A549 (cell line): ENCODE data around the gene DEFB118. TPM values are rescaled to one million over a fixed set of nuclear protein-coding genes. Genes with fewer than 3 reads are reported as not detected.

Experiments used
- ATAC-seq, 2 experiments: fragments of 200-7000 bp in 1 of 2; fragments of >200 bp in 1 of 2; cut with Nextera tagmentation in 1 of 2; cut with Tn5 transposase in 1 of 2; 3 replicates each; pipeline versions ENCODE4 v1.8.0 to v1.9.1; 2018 to 2020; ENCODE audit warnings: mild to moderate bottlenecking in 1 of 2, moderate library complexity in 1 of 2
- CTCF ChIA-PET: fragments of 300-600 bp; sonication (Branson Sonifier 250); formaldehyde crosslinking; extraction: SDS; loops from one replicate; lab custom pipeline; 2021; ENCODE audit warnings: antibody characterized with exemption, inconsistent platforms; lab: Yijun Ruan, JAX
- POLR2A ChIA-PET: fragments of 350-600 bp; formaldehyde crosslinking; extraction: SDS; loops from one replicate; lab custom pipeline; 2021; ENCODE audit warnings: antibody characterized with exemption, inconsistent platforms; lab: Yijun Ruan, JAX
- DNase-seq, 2 experiments: peaks; one replicate each; pipeline versions ENCODE4 v3.0.0 to v3.0.0-alpha.2; 2011 to 2016; ENCODE audit warnings: low read depth in 1 of 2, low spot score in 1 of 2
- FAIRE-seq: peaks from 2 replicates; lab custom pipeline; 2011; peaks lifted over from hg19 to GRCh38; lab: Jason Lieb, UNC
- H3K27ac ChIP-seq, 2 experiments: fragments of >200 bp; sonication (Bioruptor Twin); formaldehyde crosslinking; 3 replicates each; pipeline ENCODE4 v1.5.1; 2016 to 2017
- H3K4me1 ChIP-seq: fragments of >200 bp; sonication (Bioruptor Twin); formaldehyde crosslinking; 3 replicates; pipeline ENCODE4 v1.6.1; 2016
- H3K4me2 ChIP-seq: fragments of >200 bp; sonication (Bioruptor Twin); formaldehyde crosslinking; 3 replicates; pipeline ENCODE4 v1.6.1; 2016
- H3K4me3 ChIP-seq: fragments of >200 bp; sonication (Bioruptor Twin); formaldehyde crosslinking; 3 replicates; pipeline ENCODE4 v1.5.1; 2016
- H3K9me3 ChIP-seq: fragments of >200 bp; sonication (Bioruptor Twin); formaldehyde crosslinking; 3 replicates; pipeline ENCODE4 v1.6.1; 2016
- CBX2 ChIP-seq: fragments of 200-600 bp; sonication (generic); IDR thresholded peaks from 2 replicates; pipeline ENCODE4 v1.6.1; 2016; ENCODE audit warnings: low read depth, mild to moderate bottlenecking, borderline replicate concordance
- CHD2 ChIP-seq: fragments of 150-350 bp; IDR thresholded peaks from 2 replicates; pipeline ENCODE4 v1.6.1; 2014; ENCODE audit warnings: low read length; ENCODE audit not compliant: partially characterized antibody
- CHD4 ChIP-seq: fragments of 200-600 bp; sonication (generic); IDR thresholded peaks from 2 replicates; pipeline ENCODE4 v1.6.1; 2016; ENCODE audit warnings: antibody characterized with exemption, mild to moderate bottlenecking, borderline replicate concordance
- CTCF ChIP-seq: fragments of >200 bp; sonication (Bioruptor Twin); formaldehyde crosslinking; IDR thresholded peaks from 3 replicates; pipeline ENCODE4 v1.5.1; 2016
- E2F6 ChIP-seq: IDR thresholded peaks from 2 replicates; pipeline ENCODE4 v1.6.1; 2012; ENCODE audit warnings: low read depth, borderline replicate concordance
- ELK1 ChIP-seq: fragments of 150-350 bp; IDR thresholded peaks from 2 replicates; pipeline ENCODE4 v1.6.1; 2014; ENCODE audit warnings: low read depth, mild to moderate bottlenecking, low read length
- EP300 ChIP-seq, 2 experiments: fragments of >200 bp; sonication (Bioruptor Twin); formaldehyde crosslinking; IDR thresholded peaks; 2 replicates in 1 of 2; 3 replicates in 1 of 2; pipeline ENCODE4 v1.6.1; 2016 to 2017
- HEYL ChIP-seq: fragments of 250-450 bp; sonication (Bioruptor Pico); IDR thresholded peaks from 2 replicates; pipeline ENCODE4 v1.8.0; 2021; ENCODE audit warnings: mild to moderate bottlenecking, moderate library complexity
- HOXB13 ChIP-seq: fragments of 250-450 bp; sonication (Bioruptor Pico); IDR thresholded peaks from 2 replicates; pipeline ENCODE4 v1.5.0; 2020; ENCODE audit warnings: low read depth, mild to moderate bottlenecking, moderate library complexity
- KDM5A ChIP-seq: fragments of 200-600 bp; sonication (generic); IDR thresholded peaks from 2 replicates; pipeline ENCODE4 v1.6.1; 2016; ENCODE audit warnings: antibody characterized with exemption, mild to moderate bottlenecking
- MAFK ChIP-seq: fragments of 450-650 bp; IDR thresholded peaks from 2 replicates; pipeline ENCODE4 v1.6.1; 2014; ENCODE audit not compliant: partially characterized antibody
- MAX ChIP-seq: IDR thresholded peaks from 2 replicates; pipeline ENCODE4 v1.6.1; 2012
- MYC ChIP-seq: IDR thresholded peaks from 2 replicates; pipeline ENCODE4 v1.6.1; 2012; ENCODE audit warnings: mild to moderate bottlenecking, inconsistent platforms, low read length, improper control_type of control experiment, borderline replicate concordance
- NR3C1 ChIP-seq: fragments of >200 bp; sonication (Bioruptor Twin); formaldehyde crosslinking; IDR thresholded peaks from 3 replicates; pipeline ENCODE4 v1.6.1; 2017
- POLR2A ChIP-seq: IDR thresholded peaks from 2 replicates; pipeline ENCODE4 v1.6.1; 2012; ENCODE audit warnings: mild to moderate bottlenecking, low read length
- RAD21 ChIP-seq, 2 experiments: fragments of >200 bp in 1 of 2; sonication (Bioruptor Twin) in 1 of 2; formaldehyde crosslinking in 1 of 2; IDR thresholded peaks in 1 of 2; conservative IDR thresholded peaks in 1 of 2; 2 replicates in 1 of 2; 3 replicates in 1 of 2; pipeline ENCODE4 v1.6.1; 2012 to 2018; ENCODE audit warnings: inconsistent platforms in 1 of 2
- RARB ChIP-seq: fragments of 250-450 bp; sonication (Bioruptor Pico); IDR thresholded peaks from 2 replicates; pipeline ENCODE4 v1.8.0; 2021; ENCODE audit warnings: mild to moderate bottlenecking, moderate library complexity
- REST ChIP-seq: fragments of 200-600 bp; sonication (generic); IDR thresholded peaks from 2 replicates; pipeline ENCODE4 v1.6.1; 2016; ENCODE audit warnings: antibody characterized with exemption, mild to moderate bottlenecking, moderate library complexity
- RFX5 ChIP-seq: fragments of 450-650 bp; IDR thresholded peaks from 2 replicates; pipeline ENCODE4 v1.7.1; 2014; ENCODE audit warnings: antibody characterized with exemption, mild to moderate bottlenecking, moderate library complexity
- RNF2 ChIP-seq: fragments of 200-600 bp; sonication (generic); IDR thresholded peaks from 2 replicates; pipeline ENCODE4 v1.6.1; 2016; ENCODE audit warnings: low read depth, mild to moderate bottlenecking, antibody characterized with exemption, moderate library complexity, borderline replicate concordance
- SREBF2 ChIP-seq: fragments of 450-650 bp; IDR thresholded peaks from 2 replicates; pipeline ENCODE4 v1.6.1; 2014; ENCODE audit warnings: mild to moderate bottlenecking, moderate library complexity
- ZFP36 ChIP-seq: fragments of 450-650 bp; IDR thresholded peaks from 2 replicates; pipeline ENCODE4 v1.6.1; 2014; ENCODE audit warnings: borderline replicate concordance; ENCODE audit not compliant: partially characterized antibody
- ZNF302 ChIP-seq: fragments of 250-450 bp; sonication (Bioruptor Pico); IDR thresholded peaks from 2 replicates; pipeline ENCODE4 v1.9.0; 2021; ENCODE audit warnings: inconsistent platforms, mild to moderate bottlenecking, moderate library complexity
- WGBS: methylation state at CpG from one replicate; pipeline ENCODE4 v1.1.6; 2017; ENCODE audit errors: missing lambda C conversion rate; 5-methylcytosine and 5-hydroxymethylcytosine counted together
- polyA minus RNA-seq: library from RNA; depleted of rRNA, polyadenylated mRNA; stranded (reverse); fragments of >200 nt; gene quantifications from 2 replicates; pipeline ENCODE4 v1.2.3, GENCODE V29; 2011; rRNA and poly(A)+ RNA removed
- polyA plus RNA-seq, 4 experiments: library from polyadenylated mRNA; depleted of rRNA in 3 of 4; stranded (reverse); fragments of >200 nt; fragmentation: RNase III in 1 of 4; extraction: RNeasy Plus Mini Kit Qiagen cat#74134 plus additional on column Dnase treatment in 1 of 4; gene quantifications; 2 replicates in 3 of 4; 3 replicates in 1 of 4; pipeline ENCODE4 v1.2.3, GENCODE V29; 2011 to 2017

DEFB118 gene
- polyA plus RNA-seq (2011; rRNA removed) (not detected in 2 replicates), polyA plus RNA-seq (2017; fragmentation: RNase III; extraction: RNeasy Plus Mini Kit Qiagen cat#74134 plus additional on column Dnase treatment) (not detected in 3 replicates), polyA minus RNA-seq (not detected in 2 replicates)
- not detected in 2 replicates for polyA plus RNA-seq (2012; cell fraction: cytosol; rRNA removed)
- polyA plus RNA-seq (2012; cell fraction: nucleus; rRNA removed) = not detected in 2 replicates

- ATAC-seq (peak in 1 of 2 experiments; percentile 43; a peak in 2 of 6 replicates), FAIRE-seq (no peak)
- POLR2A ChIA-PET = no interaction called here
Observed at GRCh38 chr20:31368301-31368700, at the start of gene DEFB118. Gene DEFB118 (plus strand): TSS chr20:31368601. CDS start chr20:31368651, 50 bp downstream.

GRCh38 chr20:31322504-31322903 is 45.9 kb upstream of the DEFB118 start:
- no peaks in the 10 kb centered on the region for H3K4me1 ChIP-seq
- H3K27ac ChIP-seq = no peak overlapping the region
- H3K9me3 ChIP-seq = no peaks in the 10 kb centered on the region
- POLR2A ChIA-PET = no interaction called here
- DNase-seq (no peak), ATAC-seq (no peak), FAIRE-seq (no peak)
- CTCF ChIA-PET = no interaction called here
- H3K4me2 ChIP-seq = no peak overlapping the region
- 9% methylated on average over 3 of the region's 3 CpGs for WGBS
- H3K4me3 ChIP-seq = no peak overlapping the region
- TF ChIP-seq RAD21 (conservative IDR thresholded peaks at IDR 0.05 in 1 of 2, IDR thresholded peaks at IDR 0.05 in 1 of 2) = no peak
- no peak for TF ChIP-seq RARB (CRISPR knock-in tag)
- no peak for TF ChIP-seq RNF2
- TF ChIP-seq SREBF2 = no peak
- TF ChIP-seq ZNF302 (CRISPR knock-in tag) = no peak
- TF ChIP-seq ELK1 = no peak
- no peak for TF ChIP-seq CHD2
- TF ChIP-seq MYC = no peak
- no peak for TF ChIP-seq HEYL (CRISPR knock-in tag)
- TF ChIP-seq NR3C1 = no peak
- no peak for TF ChIP-seq ZFP36
- no peak for TF ChIP-seq POLR2A
- TF ChIP-seq CBX2 = no peak
- TF ChIP-seq MAFK = no peak

More at GRCh38 chr20:31368301-31368700, at the start of gene DEFB118:
- H3K4me3 ChIP-seq = no peak within 1 kb of the TSS
- no peak within 1 kb of the TSS for H3K4me2 ChIP-seq
- no peaks in the 10 kb centered on the region for H3K4me1 ChIP-seq
- no peak for TF ChIP-seq REST
- no peak for TF ChIP-seq MAX
- TF ChIP-seq EP300 (IDR thresholded peaks at IDR 0.05) = no peak
- TF ChIP-seq E2F6 = no peak
- TF ChIP-seq CHD4 = no peak
- no peak for TF ChIP-seq ZNF302 (CRISPR knock-in tag)
- no peak for TF ChIP-seq KDM5A
- TF ChIP-seq RFX5 = no peak
- no peak for TF ChIP-seq HOXB13 (CRISPR knock-in tag)
- TF ChIP-seq RNF2 = no peak
- TF ChIP-seq CTCF = no peak
- CTCF ChIA-PET = interaction anchor here (1.2 kb wide), 1 partner anchor 13 kb away, joined by 3 read pairs; no protein-coding TSS in a partner anchor
- 18% methylated on average over 2 of the region's 2 CpGs for WGBS
- H3K27ac ChIP-seq = no peak within 1 kb of the TSS
- H3K9me3 ChIP-seq = no peaks in the 10 kb centered on the region
- no peak for DNase-seq
